WTC11 (cell line): ENCODE measurements around the gene NEB.

Experiments
- CREB1 ChIP-seq: sonication (generic); formaldehyde crosslinking; IDR thresholded peaks from 2 replicates; pipeline ENCODE4 v1.8.0; 2023; ENCODE audit warnings: mild to moderate bottlenecking, missing genetic modification reagents
- ESRRA ChIP-seq: sonication (generic); formaldehyde crosslinking; IDR thresholded peaks from 2 replicates; pipeline ENCODE4 v1.8.1; 2022; ENCODE audit warnings: mild to moderate bottlenecking, missing genetic modification reagents, borderline replicate concordance
- FOXK1 ChIP-seq: sonication (generic); formaldehyde crosslinking; IDR thresholded peaks from 2 replicates; pipeline ENCODE4 v1.8.0; 2022; ENCODE audit warnings: mild to moderate bottlenecking, moderate library complexity, missing genetic modification reagents
- IRF2 ChIP-seq: sonication (generic); formaldehyde crosslinking; IDR thresholded peaks from 2 replicates; pipeline ENCODE4 v1.8.0; 2022; ENCODE audit warnings: low read depth, missing genetic modification reagents, borderline replicate concordance
- JUN ChIP-seq: sonication (generic); formaldehyde crosslinking; IDR thresholded peaks from 2 replicates; pipeline ENCODE4 v1.8.0; 2023; ENCODE audit warnings: mild to moderate bottlenecking, missing genetic modification reagents
- NR2C2 ChIP-seq: sonication (generic); formaldehyde crosslinking; IDR thresholded peaks from 2 replicates; pipeline ENCODE4 v1.8.0; 2022; ENCODE audit warnings: mild to moderate bottlenecking, missing genetic modification reagents
- SMAD3 ChIP-seq: sonication (generic); formaldehyde crosslinking; IDR thresholded peaks from 2 replicates; pipeline ENCODE4 v1.8.0; 2022; ENCODE audit warnings: missing genetic modification reagents, mild to moderate bottlenecking, borderline replicate concordance
- SOX15 ChIP-seq: fragments of 250-450 bp; sonication (Bioruptor Pico); IDR thresholded peaks from 2 replicates; pipeline ENCODE4 v1.9.0; 2021; ENCODE audit warnings: mild to moderate bottlenecking
- TEAD4 ChIP-seq: sonication (generic); formaldehyde crosslinking; IDR thresholded peaks from 2 replicates; pipeline ENCODE4 v1.8.0; 2022; ENCODE audit warnings: mild to moderate bottlenecking, missing genetic modification reagents
- TF ChIP-seq, protein P1 (sequence below): fragments of 200-600 bp; IDR thresholded peaks from 2 replicates; pipeline ENCODE4 v1.8.0; 2022; ENCODE audit warnings: antibody characterized with exemption

DNA sequence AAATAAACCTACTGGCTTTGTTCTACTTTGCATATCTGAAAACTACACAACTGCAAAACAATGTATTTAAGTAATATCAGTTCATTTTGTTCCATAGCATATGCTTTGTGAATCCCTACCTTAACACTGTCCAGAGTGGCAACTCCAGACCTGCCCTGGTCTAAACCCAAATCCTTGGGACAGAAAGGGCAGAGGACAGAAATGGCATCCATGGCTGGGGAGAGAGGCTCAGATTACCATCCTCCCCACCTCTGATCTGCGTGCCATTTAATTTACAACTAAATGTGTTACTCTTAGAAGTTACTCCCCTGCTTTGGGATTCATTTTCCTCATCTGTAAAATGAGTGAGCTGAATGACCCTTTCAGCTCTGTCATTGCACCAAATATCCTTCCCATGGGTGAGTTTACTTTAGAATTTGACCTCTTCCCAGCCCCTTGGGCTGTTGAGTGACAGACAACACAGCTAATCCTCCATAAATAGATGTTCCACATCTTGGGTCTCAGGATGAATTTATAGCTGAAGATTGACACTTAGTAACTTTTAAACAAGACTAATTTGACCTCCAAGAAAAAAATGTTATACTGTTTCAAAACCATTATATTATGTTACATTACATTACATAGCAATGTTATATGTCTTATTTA lies 20.1 kb upstream of the NEB start:
- TF ChIP-seq, protein P1, sequence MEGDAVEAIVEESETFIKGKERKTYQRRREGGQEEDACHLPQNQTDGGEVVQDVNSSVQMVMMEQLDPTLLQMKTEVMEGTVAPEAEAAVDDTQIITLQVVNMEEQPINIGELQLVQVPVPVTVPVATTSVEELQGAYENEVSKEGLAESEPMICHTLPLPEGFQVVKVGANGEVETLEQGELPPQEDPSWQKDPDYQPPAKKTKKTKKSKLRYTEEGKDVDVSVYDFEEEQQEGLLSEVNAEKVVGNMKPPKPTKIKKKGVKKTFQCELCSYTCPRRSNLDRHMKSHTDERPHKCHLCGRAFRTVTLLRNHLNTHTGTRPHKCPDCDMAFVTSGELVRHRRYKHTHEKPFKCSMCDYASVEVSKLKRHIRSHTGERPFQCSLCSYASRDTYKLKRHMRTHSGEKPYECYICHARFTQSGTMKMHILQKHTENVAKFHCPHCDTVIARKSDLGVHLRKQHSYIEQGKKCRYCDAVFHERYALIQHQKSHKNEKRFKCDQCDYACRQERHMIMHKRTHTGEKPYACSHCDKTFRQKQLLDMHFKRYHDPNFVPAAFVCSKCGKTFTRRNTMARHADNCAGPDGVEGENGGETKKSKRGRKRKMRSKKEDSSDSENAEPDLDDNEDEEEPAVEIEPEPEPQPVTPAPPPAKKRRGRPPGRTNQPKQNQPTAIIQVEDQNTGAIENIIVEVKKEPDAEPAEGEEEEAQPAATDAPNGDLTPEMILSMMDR, result no peak
- TF ChIP-seq IRF2 (CRISPR knock-in tag), result no peak
- TF ChIP-seq JUN (CRISPR knock-in tag), result no peak
- no peak for TF ChIP-seq NR2C2 (CRISPR knock-in tag)
- no peak for TF ChIP-seq FOXK1 (CRISPR knock-in tag)
- no peak for TF ChIP-seq SOX15 (CRISPR knock-in tag)
- TF ChIP-seq SMAD3, result no peak
- no peak for TF ChIP-seq ESRRA (CRISPR knock-in tag)
- no peak for TF ChIP-seq CREB1 (CRISPR knock-in tag)
- TF ChIP-seq TEAD4 (CRISPR knock-in tag), result no peak
